Gastroesophageal sphincter (tissue), 4 donors: ENCODE measurements around the gene ATRN. TPM values are rescaled to one million over a fixed set of nuclear protein-coding genes. Genes with fewer than 3 reads are reported as not detected.

Source experiments
- ATAC-seq: fragments of 150-250 bp; one replicate; pipeline ENCODE4 v1.9.1; 2016; ENCODE audit warnings: mild to moderate bottlenecking, moderate library complexity
- H3K27ac ChIP-seq, 4 donors: fragments of 200-600 bp; sonication (generic) in 3 of 4; 1 replicate in 3 of 4; 2 replicates in 1 of 4; pipeline ENCODE4 v1.5.1; 2016 to 2019
- H3K27me3 ChIP-seq: fragments of 200-600 bp; sonication (generic); one replicate; pipeline ENCODE4 v1.5.1; 2019
- H3K36me3 ChIP-seq, 2 donors: fragments of 200-600 bp; sonication (generic); one replicate each; pipeline ENCODE4 v1.5.1; 2019; ENCODE audit warnings: control low read depth in 1 of 2
- H3K4me1 ChIP-seq, 3 donors: fragments of 200-600 bp; sonication (generic); 1 replicate in 2 of 3; 2 replicates in 1 of 3; pipeline ENCODE4 v1.5.1; 2016 to 2019; ENCODE audit warnings: control low read depth in 2 of 3
- H3K4me3 ChIP-seq, 2 donors: fragments of 200-600 bp; sonication (generic); one replicate each; pipeline ENCODE4 v1.5.1; 2019; ENCODE audit warnings: mild to moderate bottlenecking in 1 of 2, moderate library complexity in 1 of 2
- H3K9me3 ChIP-seq, 3 donors: fragments of 200-600 bp; sonication (generic); one replicate each; pipeline ENCODE4 v1.5.1; 2017 to 2019; ENCODE audit warnings: control low read depth in 2 of 3
- CTCF ChIP-seq, 4 experiments: fragments of 200-600 bp in 2 of 4; fragments of 450-650 bp in 2 of 4; sonication (generic) in 1 of 4; IDR thresholded peaks; one replicate each; pipeline ENCODE4 v1.5.1; 2017 to 2019; ENCODE audit warnings: antibody characterized with exemption in 4 of 4, mild to moderate bottlenecking in 2 of 4, moderate library complexity in 2 of 4
- EP300 ChIP-seq: sonication (generic); formaldehyde crosslinking; IDR thresholded peaks from one replicate; pipeline ENCODE4 v1.6.1; 2017; ENCODE audit warnings: antibody characterized with exemption, mild to moderate bottlenecking
- POLR2A ChIP-seq, 2 donors: fragments of 450-650 bp; IDR thresholded peaks; one replicate each; pipeline ENCODE4 v1.6.1; 2017; ENCODE audit warnings: antibody characterized with exemption in 2 of 2, mild to moderate bottlenecking in 2 of 2, moderate library complexity in 1 of 2
- POLR2AphosphoS5 ChIP-seq: sonication (generic); formaldehyde crosslinking; IDR thresholded peaks from one replicate; pipeline ENCODE4 v1.6.1; 2017; ENCODE audit warnings: antibody characterized with exemption
- WGBS, 2 donors: methylation state at CpG; one replicate each; pipeline ENCODE4 v1.1.5; 2018; ENCODE audit warnings: low coverage in 1 of 2; 5-methylcytosine and 5-hydroxymethylcytosine counted together
- total RNA-seq, 4 donors: library from RNA; depleted of rRNA; stranded (reverse); fragments of >200 nt; gene quantifications; one replicate each; pipeline ENCODE4 v1.1.0, GENCODE V29; 2016

ATRN gene
- total RNA-seq, 4 donors from 2014 or later = 16.7 to 22.2 (median 19.4) TPM

DNA sequence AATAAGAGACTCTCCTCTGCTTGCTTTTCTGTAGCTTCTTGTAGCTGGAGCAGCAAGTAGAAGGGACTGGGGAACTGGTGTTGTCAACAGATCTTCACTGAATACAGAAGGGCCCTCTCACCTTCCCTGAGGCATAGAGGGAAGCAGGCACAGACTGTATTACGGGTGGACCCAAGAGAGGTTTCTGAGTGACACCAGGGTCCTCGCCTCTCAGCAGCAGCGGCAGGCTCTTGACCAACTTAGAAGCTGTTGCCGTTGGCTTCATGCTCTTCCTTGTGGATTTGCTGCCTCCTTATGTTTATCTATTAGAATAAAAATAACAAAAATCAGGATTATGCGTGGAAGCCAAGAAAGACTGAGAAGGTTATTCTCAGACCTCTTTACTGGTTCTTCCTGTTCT lies 160.7 kb downstream of the ATRN start:
- Histone ChIP-seq H3K9me3 (no peaks in the 10 kb centered on the region), H3K27ac (no peak overlapping the region), H3K36me3 (peaks cover 0 to 63% of the 10 kb centered on the region in 2 donors), H3K4me1 (no peaks in the 10 kb centered on the region), H3K4me3 (no peak overlapping the region), H3K27me3 (no peaks in the 10 kb centered on the region)
- TF ChIP-seq CTCF (IDR thresholded peaks at IDR 0.05) (no peak), POLR2A (IDR thresholded peaks at IDR 0.05) (no peak), POLR2AphosphoS5 (no peak), EP300 (no peak)
- WGBS, 2 donors = 76 to 84% methylated on average over 4 to 5 of the region's 5 CpGs
- ATAC-seq = no peak

- H3K27ac ChIP-seq = no peak overlapping the region
- H3K27me3 ChIP-seq = no peaks in the 10 kb centered on the region
- H3K36me3 ChIP-seq = peaks cover 0 to 58% of the 10 kb centered on the region in 2 donors
- no peaks in the 10 kb centered on the region for H3K4me1 ChIP-seq
- WGBS, 2 donors = 73 to 86% methylated on average over 6 to 7 of the region's 7 CpGs
- no peaks in the 10 kb centered on the region for H3K9me3 ChIP-seq
- ATAC-seq = no peak
- no peak for TF ChIP-seq POLR2A (IDR thresholded peaks at IDR 0.05)
- TF ChIP-seq POLR2AphosphoS5 = no peak
- TF ChIP-seq CTCF (IDR thresholded peaks at IDR 0.05) = no peak
- no peak for TF ChIP-seq EP300
- no peak overlapping the region for H3K4me3 ChIP-seq
Observed at GRCh38 chr20:3632311-3633004, 161.6 kb downstream of the ATRN start.

- Histone ChIP-seq H3K27ac (no peak overlapping the region), H3K27me3 (no peaks in the 10 kb centered on the region), H3K36me3 (peaks cover 0 to 57% of the 10 kb centered on the region in 2 donors), H3K4me3 (no peak overlapping the region), H3K4me1 (no peaks in the 10 kb centered on the region), H3K9me3 (no peaks in the 10 kb centered on the region)
- ATAC-seq = no peak
- TF ChIP-seq EP300 (no peak), POLR2AphosphoS5 (no peak), CTCF (IDR thresholded peaks at IDR 0.05) (no peak), POLR2A (IDR thresholded peaks at IDR 0.05) (no peak)
- 58 to 100% methylated on average over 1 to 5 of the region's 6 CpGs for WGBS, 2 donors
Observed at GRCh38 chr20:3633913-3634478, 163.2 kb downstream of the ATRN start.

- H3K36me3 ChIP-seq = peaks cover 0 to 60% of the 10 kb centered on the region in 2 donors
- 80 to 93% methylated on average over 1 of the region's 1 CpG for WGBS, 2 donors
- no peak overlapping the region for H3K27ac ChIP-seq
- H3K4me3 ChIP-seq = no peak overlapping the region
- H3K9me3 ChIP-seq = no peaks in the 10 kb centered on the region
- H3K4me1 ChIP-seq = no peaks in the 10 kb centered on the region
- no peak for ATAC-seq
- TF ChIP-seq POLR2A (IDR thresholded peaks at IDR 0.05) (no peak), EP300 (no peak), CTCF (IDR thresholded peaks at IDR 0.05) (no peak), POLR2AphosphoS5 (no peak)
- no peaks in the 10 kb centered on the region for H3K27me3 ChIP-seq
Observed at GRCh38 chr20:3635346-3635745, 164.5 kb downstream of the ATRN start.

- TF ChIP-seq CTCF (IDR thresholded peaks at IDR 0.05) (no peak), POLR2AphosphoS5 (no peak), EP300 (no peak), POLR2A (IDR thresholded peaks at IDR 0.05) (no peak)
- Histone ChIP-seq H3K27ac (no peak overlapping the region), H3K9me3 (no peaks in the 10 kb centered on the region), H3K4me1 (no peaks in the 10 kb centered on the region), H3K27me3 (no peaks in the 10 kb centered on the region), H3K36me3 (peaks cover 0 to 64% of the 10 kb centered on the region in 2 donors), H3K4me3 (no peak overlapping the region)
- 97 to 99% methylated on average over 3 of the region's 3 CpGs for WGBS, 2 donors
- ATAC-seq = no peak
Observed at GRCh38 chr20:3640259-3640658, 169.4 kb downstream of the ATRN start.
